NCI-H2029 (cell line): Measurements from ENCODE around the gene PHLDB3.

Source experiments
- DNase-seq: peaks from one replicate; lab custom pipeline; 2025; lab: John Stamatoyannopoulos, UW

Gene PHLDB3

GRCh38 chr19:43498233-43498842 is 6.2 kb downstream of the PHLDB3 start:
- DNase-seq: no peak

GRCh38 chr19:43496960-43497359 is 7.6 kb downstream of the PHLDB3 start:
- DNase-seq: no peak

GRCh38 chr19:43495082-43495481 is 9.5 kb downstream of the PHLDB3 start:
- DNase-seq: no peak

- DNase-seq: no peak
Measured at GRCh38 chr19:43490759-43491158, 13.8 kb downstream of the PHLDB3 start.

GRCh38 chr19:43489979-43490599 is 14.5 kb downstream of the PHLDB3 start:
- no peak for DNase-seq

GRCh38 chr19:43489310-43489709 is 15.2 kb downstream of the PHLDB3 start:
- no peak for DNase-seq

GRCh38 chr19:43488179-43488578 is 16.4 kb downstream of the PHLDB3 start:
- DNase-seq: no peak

- no peak for DNase-seq
Measured at GRCh38 chr19:43486412-43486811, 18.1 kb downstream of the PHLDB3 start.

- DNase-seq: no peak
Measured at GRCh38 chr19:43485951-43486350, 18.6 kb downstream of the PHLDB3 start.

GRCh38 chr19:43483281-43483680 is 21.3 kb downstream of the PHLDB3 start:
- no peak for DNase-seq

- DNase-seq: no peak
Measured at GRCh38 chr19:43482193-43482592, 22.4 kb downstream of the PHLDB3 start.

- DNase-seq: no peak
Measured at GRCh38 chr19:43481701-43482100, 22.8 kb downstream of the PHLDB3 start.

GRCh38 chr19:43480574-43480973 is 24.0 kb downstream of the PHLDB3 start:
- DNase-seq: no peak

GRCh38 chr19:43479961-43480561 is 24.5 kb downstream of the PHLDB3 start:
- DNase-seq: no peak

- no peak for DNase-seq
Measured at GRCh38 chr19:43479226-43479625, 25.3 kb downstream of the PHLDB3 start.

GRCh38 chr19:43478323-43478722 is 26.2 kb downstream of the PHLDB3 start:
- no peak for DNase-seq

- no peak for DNase-seq
Measured at GRCh38 chr19:43476606-43477005, 27.9 kb downstream of the PHLDB3 start.

GRCh38 chr19:43474986-43475705 is 29.4 kb downstream of the PHLDB3 start:
- peak; percentile 84 for DNase-seq

GRCh38 chr19:43474487-43474886 is 30.1 kb downstream of the PHLDB3 start:
- DNase-seq: no peak

GRCh38 chr19:43471091-43471490 is 33.5 kb downstream of the PHLDB3 start:
- DNase-seq: no peak

GRCh38 chr19:43470288-43470687 is 34.3 kb downstream of the PHLDB3 start:
- no peak for DNase-seq

- DNase-seq: no peak
Measured at GRCh38 chr19:43469160-43469480, 35.4 kb downstream of the PHLDB3 start.
